GF-D8 (cell line): ENCODE data around the gene PAPLN.

Source experiments
- DNase-seq: peaks from one replicate; lab custom pipeline; 2025; lab: John Stamatoyannopoulos, UW

PAPLN gene

DNA sequence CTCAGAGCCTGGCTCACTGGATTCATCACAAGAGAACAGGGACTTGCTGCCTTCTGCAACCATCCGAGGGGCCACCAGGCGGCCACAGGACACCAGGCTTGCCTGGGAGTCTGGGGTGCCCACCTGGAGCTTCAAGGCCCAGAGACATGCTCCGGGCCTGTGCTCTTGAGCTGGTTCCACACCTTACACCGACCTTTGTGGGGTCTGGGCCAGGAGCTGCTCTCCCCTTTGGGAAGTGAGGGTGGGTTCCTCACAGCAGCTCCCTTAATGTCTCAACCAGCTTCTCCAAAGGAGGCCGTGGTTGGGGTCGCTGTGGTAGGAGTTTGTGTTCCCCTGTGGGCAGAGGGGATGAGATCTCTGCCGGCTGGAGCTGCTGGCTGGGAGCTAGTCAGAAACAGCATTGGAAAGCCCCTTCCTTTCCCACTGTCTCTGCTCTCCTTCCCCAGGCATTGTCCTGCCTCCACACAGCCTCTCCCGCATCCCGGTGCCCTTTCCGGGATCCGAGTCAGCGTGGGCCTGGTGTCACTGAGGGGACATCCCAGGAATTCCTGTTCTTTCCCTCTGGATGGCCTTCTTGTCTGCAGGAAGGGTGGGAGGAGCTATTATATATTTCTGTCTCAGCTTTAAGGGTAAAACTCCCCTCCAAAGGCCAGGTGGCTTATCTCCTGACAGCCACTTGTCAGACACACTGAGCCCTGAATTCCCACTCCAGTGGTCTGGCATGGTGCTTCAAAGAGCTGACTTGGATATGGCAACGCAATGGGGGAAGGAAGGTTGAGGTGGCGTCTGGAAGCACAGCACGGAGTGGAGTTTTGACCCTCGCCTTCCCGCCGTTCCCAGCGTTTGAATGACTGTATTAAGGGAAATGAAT lies 5.1 kb upstream of the PAPLN start:
- no peak for DNase-seq

DNA sequence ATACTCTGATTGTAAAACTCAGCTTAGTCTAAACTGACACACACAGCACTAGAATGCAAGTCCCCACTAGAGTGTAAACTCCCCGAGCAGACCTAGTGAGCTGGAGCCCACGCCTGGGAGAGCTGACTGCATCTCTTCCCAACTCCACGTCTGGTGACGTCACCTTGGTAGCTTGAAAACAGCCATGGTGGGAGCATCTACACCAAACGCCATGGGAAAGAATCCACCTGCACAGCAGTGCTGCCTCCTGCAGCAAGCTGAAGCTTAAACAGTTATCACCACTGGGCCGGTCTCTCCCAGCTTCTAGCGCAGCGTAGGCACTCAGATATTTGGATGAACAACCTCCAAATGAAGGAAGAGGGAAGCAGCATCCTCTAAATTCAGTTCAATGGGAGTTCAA lies 4.3 kb upstream of the PAPLN start:
- DNase-seq: no peak

DNA sequence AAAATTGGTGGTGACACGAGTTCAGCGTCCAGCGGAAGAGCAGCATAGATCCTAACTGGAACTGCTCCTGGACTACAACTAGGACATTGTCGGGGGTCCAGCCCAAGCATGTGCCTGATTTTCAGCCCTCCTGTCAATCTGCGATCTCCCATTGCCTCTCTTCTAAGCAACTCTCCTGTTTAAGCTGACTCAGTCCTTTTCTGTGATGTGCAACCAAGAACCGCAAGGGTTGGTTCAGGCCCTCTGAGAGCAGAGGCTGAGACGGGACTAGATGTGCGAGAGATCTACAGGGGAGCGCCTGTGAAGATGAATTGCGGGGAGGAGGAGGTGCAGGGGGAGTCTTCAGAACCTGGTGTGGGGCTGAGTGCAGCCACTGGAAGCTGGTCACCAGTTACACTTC lies 3.7 kb upstream of the PAPLN start:
- no peak for DNase-seq

DNA sequence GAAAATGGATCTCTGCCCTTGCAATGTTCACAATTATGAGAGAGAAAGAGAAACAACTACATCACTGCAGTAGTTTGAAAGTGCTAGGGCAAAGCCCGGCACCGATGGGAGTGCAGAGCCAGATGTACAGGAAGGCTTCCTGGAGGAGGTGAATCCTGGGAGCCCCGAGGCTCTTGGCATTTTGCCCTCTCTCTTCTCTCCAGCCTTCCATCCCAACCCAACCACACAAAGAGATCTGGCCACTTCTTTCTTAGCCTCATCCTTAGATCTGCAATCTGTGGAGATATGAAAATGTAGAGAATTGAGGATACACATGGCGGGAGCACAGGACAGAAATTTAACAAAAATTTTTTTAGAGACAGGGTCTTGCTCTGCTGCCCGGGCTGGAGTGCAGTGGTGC lies 3.3 kb upstream of the PAPLN start:
- DNase-seq: no peak

DNA sequence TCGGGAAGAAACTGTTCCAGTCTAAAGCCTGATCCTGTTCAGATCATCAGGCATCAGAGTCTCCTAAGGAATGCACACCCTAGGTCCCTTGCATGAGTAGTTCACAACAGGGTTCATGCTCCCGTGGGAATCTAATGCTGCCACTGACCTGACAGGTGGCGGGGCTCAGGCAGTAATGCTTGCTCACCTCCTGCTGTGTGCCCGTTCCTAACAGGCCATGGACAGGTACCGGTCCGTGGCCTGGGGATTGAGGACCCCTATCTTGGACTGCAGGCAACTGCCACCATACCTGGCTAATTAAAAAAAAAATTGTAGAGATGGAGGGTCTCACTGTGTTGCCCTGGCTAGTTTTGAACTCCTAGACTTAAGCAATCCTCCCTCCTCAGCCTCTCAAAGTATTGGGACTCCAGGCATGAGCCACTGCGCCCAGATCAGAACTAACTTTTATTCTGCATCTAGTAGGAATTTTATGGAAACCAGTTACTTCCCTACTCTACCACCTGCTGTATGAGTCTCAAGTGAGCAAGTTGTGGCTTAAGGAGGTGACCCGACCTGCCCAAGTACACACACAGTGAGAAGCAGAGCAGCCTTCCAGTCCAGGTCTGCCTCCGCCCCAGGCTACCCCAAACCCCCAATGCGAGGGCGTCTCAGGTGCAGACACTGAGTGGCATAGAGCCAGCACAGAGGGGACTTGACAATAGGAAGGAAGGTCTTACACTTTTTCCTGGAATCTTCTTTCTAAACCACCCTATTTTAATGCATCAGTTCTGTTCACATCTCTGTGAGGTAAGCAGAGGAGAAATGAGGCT lies 2.5 kb upstream of the PAPLN start:
- DNase-seq: no peak

DNA sequence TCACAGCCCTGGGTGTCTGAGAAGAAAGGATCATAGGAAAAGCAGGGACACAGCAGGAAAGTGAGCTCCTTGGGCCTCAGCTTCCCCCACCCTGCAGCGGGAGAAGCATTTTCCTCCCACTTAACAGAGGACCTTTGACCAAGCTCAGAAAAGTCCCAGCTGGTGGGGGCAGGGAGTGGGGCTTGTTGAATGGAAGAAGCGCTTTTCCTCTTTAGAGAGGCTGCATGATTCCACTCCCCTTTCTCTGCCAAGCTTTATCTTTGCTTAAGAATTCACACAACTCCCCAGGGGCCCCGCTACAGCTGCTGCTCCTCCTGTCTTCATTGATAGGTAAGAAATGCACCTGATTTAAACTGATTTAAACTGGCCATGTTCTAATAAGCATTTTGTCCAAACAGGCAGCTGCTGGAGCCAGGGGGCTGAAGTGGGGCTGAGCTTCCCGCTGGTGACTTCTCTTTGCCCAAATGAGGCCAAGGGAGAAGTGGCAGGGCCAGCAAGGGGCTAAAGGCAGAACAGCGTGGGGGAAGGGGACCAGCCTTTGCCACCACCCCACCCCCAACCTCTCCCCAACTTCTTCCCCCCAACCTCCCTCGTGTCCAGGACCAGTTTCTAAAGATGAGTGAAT lies 1.7 kb upstream of the PAPLN start:
- DNase-seq: no peak

DNA sequence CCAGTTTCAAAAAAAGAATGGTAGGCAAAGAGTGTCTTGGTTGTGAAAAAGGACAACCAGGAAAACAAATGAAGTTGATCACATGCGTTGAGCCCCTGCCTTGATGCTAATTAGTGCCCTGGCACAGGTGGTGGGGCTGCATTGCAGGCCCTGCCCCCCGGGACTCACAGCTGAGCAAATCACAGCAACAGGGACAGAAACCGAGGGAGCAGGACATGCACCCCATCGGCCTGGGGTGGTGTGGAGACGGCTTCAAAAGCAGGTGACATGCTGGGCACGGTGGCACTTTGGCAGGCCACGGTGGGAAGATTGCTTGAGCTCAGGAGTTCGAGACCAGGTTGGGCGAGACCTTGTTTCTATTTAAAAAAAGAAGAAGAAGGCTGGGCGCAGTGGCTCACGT lies 1.1 kb upstream of the PAPLN start:
- DNase-seq: no peak

DNA sequence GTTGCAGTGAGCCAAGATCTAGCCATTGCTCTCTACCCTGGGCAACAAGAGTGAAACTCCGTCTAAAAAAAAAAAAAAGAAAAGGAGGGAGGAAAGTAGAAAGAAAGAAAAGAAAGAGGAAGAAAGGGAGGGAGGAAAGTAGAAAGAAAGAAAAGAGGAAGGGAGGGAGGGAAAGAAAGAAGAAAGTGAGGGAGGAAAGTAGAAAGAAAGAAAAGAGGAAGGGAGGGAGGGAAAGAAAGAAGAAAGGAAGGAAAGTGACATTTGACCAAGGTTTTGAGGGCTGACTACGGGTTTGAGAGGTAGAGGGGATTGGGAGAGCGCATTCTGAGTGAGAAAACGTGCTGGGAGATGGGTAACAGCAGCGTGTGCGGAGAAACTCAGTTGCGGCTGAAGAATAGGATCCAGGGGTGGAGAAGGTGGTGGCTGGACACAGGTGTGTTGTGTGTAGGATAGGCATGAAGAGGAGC lies 521 bp upstream of the PAPLN start:
- no peak for DNase-seq

DNA sequence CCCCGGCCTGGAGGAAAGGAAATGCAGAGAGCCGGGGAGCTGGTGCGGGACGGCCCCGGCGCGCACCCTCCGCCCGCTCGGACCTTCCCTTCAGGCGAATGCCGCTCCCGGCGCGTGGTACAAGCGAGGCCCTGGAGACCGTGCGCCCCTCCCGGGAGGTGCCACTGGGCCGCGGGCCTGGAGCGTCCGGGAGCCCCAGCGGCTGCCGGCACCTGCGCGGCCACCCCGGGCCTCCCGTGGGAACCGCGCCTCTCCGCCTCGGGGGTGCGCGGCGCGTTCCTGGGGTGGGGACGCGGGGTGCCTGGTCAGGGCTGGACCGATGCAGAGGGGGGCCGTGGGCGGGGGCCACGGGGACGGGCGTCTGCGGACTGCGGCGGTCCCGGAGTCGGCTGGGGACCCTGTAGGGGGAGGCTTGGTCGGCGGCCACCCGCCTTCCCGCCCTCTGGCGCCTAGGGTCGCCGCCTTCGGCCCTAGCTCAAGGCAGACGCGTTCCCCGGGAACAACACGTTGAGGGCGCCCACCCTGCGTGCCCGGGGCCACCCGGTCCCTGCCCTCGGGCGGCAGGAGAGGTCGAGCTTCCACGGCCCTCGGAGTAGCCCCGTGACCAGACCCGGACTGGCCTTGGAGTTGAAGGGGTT lies 599 bp downstream of the PAPLN start:
- DNase-seq: no peak

DNA sequence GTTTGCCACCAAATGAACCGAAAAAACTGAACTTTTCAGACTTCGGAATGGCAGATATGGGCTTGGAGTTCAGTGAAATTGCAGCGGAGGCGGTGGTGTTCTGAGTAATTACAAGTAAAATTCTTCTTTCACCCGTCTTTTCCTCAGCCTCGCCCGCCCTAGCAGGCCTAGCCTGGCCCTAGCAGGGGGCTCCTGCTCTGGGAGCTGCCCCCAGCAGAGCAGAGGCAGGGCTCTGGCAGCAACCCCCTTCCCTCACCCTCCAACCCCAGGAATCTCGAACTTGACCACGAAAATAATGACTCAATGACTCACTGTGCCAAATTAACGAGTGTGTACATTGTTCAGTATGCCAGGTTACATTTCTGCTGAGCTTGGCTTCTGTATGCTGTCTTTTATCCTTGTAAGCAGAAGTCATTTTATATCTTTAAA lies 1.1 kb downstream of the PAPLN start:
- DNase-seq: no peak

DNA sequence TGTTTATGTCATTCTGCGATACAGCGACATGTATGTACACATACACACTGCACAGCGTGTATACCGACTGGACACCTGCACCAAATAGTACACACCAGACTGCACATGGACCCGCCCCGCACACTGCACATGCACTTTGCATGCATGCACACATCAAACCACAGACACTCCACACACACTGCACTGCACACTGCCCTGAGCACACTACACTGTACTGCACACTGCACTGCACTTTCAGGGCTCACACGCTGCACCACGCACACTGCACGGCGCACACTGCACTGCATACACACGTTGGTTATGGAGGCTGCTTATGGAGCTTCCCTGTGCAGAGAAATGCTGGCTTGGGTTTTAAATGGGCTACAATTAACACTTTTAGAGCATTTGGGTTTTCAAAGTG lies 1.6 kb downstream of the PAPLN start:
- DNase-seq: no peak

DNA sequence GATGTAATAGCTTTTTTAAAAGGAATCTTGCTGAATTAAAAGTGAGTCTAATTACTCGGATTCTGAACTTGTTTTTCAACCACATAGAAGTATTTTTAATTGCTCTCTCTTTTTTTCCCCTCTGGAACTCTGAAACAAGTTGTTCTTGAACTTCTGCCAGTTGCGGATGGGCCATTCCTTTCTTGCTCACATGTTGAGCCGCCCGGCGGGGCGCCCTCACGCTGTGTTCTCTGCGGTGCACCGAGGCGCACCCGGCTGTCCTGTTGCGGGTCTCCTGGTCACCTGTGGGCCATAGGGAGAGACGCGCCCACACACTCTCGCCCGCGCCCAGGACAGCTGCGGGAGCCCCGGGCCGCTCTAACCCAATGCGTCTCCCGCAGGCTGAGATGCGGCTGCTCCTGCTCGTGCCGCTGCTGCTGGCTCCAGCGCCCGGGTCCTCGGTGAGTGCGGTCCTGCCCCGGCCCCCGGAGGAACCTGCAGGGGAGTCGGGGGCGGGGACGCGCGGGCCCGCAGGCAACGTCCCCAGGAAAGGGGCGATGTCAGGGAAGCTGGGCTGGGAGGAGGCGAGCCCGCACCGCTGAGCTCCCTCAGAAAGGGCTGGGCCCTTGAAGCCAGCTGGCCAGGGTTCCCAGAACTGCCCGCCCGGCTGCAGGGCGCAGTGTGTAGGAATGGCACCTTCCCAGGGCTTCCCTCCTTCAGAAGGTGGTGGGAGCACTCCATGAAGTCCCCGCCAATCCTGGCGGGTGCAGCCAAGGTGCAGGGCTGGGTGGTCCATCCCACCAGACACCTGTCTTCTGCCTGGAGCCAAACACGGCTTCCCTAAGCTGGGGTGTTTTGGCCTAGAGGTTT lies 2.3 kb downstream of the PAPLN start:
- no peak for DNase-seq

DNA sequence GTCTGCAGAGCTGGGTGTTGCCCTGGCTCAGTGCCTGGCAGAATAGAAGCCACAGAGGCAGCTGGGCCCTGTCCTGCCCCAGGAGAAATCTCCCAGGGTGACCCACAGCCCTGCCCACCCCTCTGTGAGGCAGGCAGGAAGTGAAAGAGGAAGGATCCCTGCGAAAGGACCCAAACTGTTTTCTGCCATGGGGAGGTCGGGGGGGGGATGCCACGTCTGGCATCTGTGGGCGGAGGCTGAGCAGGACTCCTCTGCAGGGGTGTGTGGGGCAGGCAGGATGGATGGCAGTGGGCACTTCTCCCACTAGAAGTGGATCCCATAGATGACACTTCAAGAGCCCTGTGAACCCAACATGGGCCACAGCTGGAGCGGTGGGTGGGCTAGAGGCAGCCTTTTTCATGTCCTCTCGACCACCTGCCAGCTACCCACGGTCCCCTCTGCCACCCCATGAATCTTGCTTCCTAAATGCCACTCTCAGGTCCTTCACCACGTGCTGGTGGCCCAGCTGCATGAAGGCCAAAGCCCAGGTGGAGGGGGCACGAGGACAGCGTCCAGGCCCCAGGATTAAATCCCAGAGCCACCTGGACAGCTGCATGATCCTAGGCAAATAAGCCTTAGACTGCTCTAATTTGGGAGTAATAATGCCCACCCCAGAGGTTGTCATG lies 3.6 kb downstream of the PAPLN start:
- DNase-seq: no peak

DNA sequence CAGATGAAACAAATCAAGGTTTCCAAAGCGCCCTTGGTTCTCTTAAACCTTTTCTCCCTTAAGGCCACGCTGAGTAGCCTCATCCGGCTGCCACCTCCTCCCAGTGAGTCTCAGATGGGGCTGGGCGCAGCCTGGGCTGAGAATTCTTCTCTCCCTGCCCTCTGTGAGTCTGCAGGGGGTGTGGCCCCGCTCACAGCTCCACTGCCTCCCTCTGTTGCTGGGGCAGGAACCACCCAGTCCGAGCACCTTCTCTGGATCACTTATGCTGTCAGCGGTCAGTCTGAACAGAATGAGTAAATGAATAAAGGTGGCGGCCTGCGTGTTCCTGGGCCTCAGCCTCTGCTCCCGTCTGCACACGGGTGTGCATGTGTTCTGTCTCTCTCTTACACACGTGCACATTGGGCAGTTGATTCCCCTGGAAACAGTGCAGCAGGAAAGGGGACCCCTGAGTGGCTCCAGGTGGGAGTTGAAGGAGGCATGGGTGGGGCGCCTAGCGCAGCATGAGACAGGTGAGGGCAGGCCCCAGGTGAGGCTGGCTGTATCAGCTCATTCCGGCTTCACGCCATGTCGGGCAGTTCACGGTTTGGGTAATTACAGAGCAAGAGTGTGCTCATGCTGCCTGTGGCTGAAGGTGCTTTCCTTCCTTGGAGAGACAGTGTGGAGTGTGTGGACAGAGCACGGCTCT lies 4.3 kb downstream of the PAPLN start:
- no peak for DNase-seq

DNA sequence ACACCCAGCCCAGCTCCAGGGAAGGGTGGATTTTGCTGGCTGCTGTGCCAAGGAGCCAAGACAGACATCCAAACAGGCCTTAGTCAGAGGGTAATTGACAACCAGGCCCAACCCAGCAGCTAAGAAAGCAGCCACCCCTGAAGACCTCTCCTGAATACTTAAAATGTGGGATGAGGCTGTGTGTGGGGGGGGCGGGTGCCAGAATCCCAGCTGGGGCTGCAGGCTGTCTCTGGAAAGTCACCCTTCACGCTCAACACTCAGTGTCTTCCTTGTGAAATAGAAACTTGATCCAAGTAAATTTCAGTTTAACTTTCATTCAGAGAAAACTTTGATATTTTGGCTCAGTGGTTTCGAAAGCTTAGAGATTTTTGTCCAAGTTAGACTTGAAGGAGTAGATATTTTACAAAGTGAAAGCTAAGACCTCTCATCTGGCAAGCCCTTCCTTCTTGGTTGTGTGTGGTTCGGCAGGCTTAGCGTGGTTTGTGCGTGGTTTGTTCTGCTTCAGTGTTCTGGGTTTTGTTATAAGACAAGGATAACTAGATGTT lies 5.1 kb downstream of the PAPLN start:
- DNase-seq: no peak

DNA sequence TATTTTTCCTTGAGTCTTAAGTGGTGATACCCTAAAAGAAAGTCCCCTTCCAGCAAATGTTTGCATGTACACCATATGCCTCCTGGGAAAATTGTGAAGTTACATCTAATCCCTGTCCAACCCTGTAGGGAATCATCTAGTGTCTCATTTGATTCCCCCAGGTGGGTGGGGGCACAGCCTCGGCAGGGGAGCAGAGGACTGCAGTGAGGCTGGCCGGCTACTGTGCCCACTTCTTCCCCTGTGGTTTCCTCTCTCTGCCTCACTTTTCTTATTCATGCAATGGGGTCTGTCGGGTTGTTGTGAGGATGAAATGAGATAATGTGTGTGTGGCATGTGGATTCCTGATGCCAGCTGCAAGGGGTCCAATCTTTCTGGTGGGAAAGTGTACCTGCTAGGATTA lies 6.0 kb downstream of the PAPLN start:
- no peak for DNase-seq

DNA sequence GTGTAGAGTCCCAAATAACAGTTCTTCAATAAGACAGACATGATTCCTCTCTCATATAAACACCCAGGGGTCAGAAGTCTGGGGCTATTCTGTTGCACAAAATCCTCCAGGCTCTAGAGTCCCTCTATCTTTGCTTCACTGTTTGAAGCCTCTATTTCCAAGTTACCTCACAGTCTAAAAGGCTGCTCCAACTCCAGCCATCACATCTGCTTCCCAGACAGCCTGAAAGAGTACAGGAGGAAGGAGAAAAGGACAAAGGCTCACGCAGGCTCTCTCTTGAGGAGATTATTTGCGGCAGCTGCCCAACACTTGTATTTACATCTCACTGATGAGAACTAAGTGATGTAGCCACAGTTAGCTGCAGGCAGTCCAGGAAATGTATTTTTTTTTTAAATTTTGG lies 6.4 kb downstream of the PAPLN start:
- no peak for DNase-seq

DNA sequence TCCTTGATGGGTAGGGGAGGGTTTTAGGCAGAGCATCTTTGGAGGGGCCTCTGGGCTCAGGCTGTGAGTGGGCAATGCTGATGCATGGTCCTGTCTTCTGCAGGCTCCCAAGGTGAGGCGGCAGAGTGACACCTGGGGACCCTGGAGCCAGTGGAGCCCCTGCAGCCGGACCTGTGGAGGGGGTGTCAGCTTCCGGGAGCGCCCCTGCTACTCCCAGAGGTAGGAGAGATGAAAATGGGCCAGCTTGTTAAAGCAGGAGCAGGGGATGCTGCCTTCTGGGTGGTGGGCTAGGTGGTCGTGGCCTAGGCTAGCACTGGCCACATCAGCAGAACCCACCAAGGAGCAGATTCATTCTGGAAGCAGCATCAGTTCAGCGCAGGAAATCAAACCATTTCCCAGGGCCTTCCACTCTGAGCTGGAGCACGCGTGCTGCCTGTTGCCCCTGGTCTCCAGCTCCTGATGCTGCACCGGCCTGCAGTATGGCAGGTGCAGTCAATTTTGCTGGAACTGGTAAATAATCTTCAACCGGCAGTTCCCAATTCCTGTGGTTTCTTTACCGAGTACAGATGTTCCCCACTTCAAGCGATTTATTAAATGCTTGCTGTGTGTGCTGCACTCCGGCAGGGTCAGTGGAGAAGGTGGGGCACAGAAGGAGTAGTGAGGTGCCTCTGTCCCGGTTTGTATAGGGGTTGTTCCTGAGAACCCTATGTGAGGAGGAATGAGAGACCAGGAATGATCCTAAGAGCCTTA lies 7.4 kb downstream of the PAPLN start:
- DNase-seq: no peak
